ENCODE measurements around the gene FCN2.

The FCN2 gene

GRCh38 chr9:134887219-134887618 lies 6.6 kb downstream of the FCN2 start:
- no peak for DNase-seq (ENCODE audit: low read depth)
- H3K4me3 ChIP-seq (ENCODE audit: control insufficient read depth, low read depth, low read length) = no peak overlapping the region
- no peak for TF ChIP-seq CTCF (conservative IDR thresholded peaks at IDR 0.05; ENCODE audit: control insufficient read depth, insufficient read depth, low read depth, low read length)

GRCh38 chr9:134887686-134888602 lies 7.3 kb downstream of the FCN2 start:
- no peak overlapping the region for H3K4me3 ChIP-seq (ENCODE audit: control insufficient read depth, low read depth, low read length)
- no peak for TF ChIP-seq CTCF (conservative IDR thresholded peaks at IDR 0.05; ENCODE audit: control insufficient read depth, insufficient read depth, low read depth, low read length)
- DNase-seq (ENCODE audit: low read depth) = no peak

- H3K4me3 ChIP-seq (ENCODE audit: control insufficient read depth, low read depth, low read length) = no peak overlapping the region
- DNase-seq (ENCODE audit: low read depth) = no peak
- TF ChIP-seq CTCF (conservative IDR thresholded peaks at IDR 0.05; ENCODE audit: control insufficient read depth, insufficient read depth, low read depth, low read length) = no peak
Measured at GRCh38 chr9:134888603-134889190, 8.1 kb downstream of the FCN2 start.

GRCh38 chr9:134889386-134890154 lies 9.0 kb downstream of the FCN2 start:
- no peak for TF ChIP-seq CTCF (conservative IDR thresholded peaks at IDR 0.05; ENCODE audit: control insufficient read depth, insufficient read depth, low read depth, low read length)
- no peak overlapping the region for H3K4me3 ChIP-seq (ENCODE audit: control insufficient read depth, low read depth, low read length)
- DNase-seq (ENCODE audit: low read depth) = no peak

- TF ChIP-seq CTCF (conservative IDR thresholded peaks at IDR 0.05; ENCODE audit: control insufficient read depth, insufficient read depth, low read depth, low read length) = no peak
- no peak overlapping the region for H3K4me3 ChIP-seq (ENCODE audit: control insufficient read depth, low read depth, low read length)
- DNase-seq (ENCODE audit: low read depth) = no peak
Measured at GRCh38 chr9:134890155-134890495, 9.5 kb downstream of the FCN2 start.

- peak; percentile 54 for DNase-seq (ENCODE audit: low read depth)
- no peak overlapping the region for H3K4me3 ChIP-seq (ENCODE audit: control insufficient read depth, low read depth, low read length)
- no peak for TF ChIP-seq CTCF (conservative IDR thresholded peaks at IDR 0.05; ENCODE audit: control insufficient read depth, insufficient read depth, low read depth, low read length)
Measured at GRCh38 chr9:134891053-134891452, 10.4 kb downstream of the FCN2 start.

Data from fibroblast of mammary gland (primary cell).